Sigmoid colon (tissue), 4 donors: ENCODE results near the gene SCOC.

ENCODE experiments used
- CTCF ChIP-seq, 4 experiments: fragments of 450-650 bp in 3 of 4; fragments of 200-600 bp in 1 of 4; IDR thresholded peaks; one replicate each; pipeline ENCODE4 v1.5.1; 2016 to 2019; ENCODE audit warnings: antibody characterized with exemption in 4 of 4, mild to moderate bottlenecking in 3 of 4, moderate library complexity in 2 of 4
- POLR2AphosphoS5 ChIP-seq, 4 donors: sonication (generic); formaldehyde crosslinking; IDR thresholded peaks; one replicate each; pipeline ENCODE4 v1.6.1; 2017; ENCODE audit warnings: antibody characterized with exemption in 4 of 4

DNA sequence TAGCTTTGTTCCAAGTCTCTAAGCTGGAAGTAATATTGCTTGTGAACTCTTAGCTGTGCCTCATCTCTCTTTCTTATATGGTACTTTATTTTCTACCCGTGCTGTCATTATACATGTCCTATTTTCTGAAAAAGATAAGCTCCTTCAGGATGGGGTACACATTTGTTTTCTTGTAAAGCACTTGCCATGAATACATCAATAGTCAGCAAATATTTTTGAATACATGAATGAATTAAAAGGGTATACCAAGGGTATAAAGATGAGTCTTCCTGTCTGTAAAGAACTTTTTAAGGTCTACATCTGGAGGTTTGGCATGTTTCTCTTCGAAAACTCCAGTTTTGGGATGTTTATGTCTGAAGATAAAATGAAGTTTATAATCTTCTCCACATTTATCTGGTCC, 26.7 kb downstream of the SCOC start:
- TF ChIP-seq POLR2AphosphoS5 (IDR thresholded peaks at IDR 0.05): no peak
- TF ChIP-seq CTCF (IDR thresholded peaks at IDR 0.05): no peak
